HCT116 (cell line): ENCODE results near the gene CAPN10. TPM values are rescaled to one million over a fixed set of nuclear protein-coding genes. Genes with fewer than 3 reads are reported as not detected.

Source experiments
- ATAC-seq: fragments of 200-7000 bp; cut with Tn5 transposase; 2 replicates; pipeline ENCODE4 v1.9.1; 2020; ENCODE audit warnings: mild to moderate bottlenecking, moderate library complexity
- BruUV-seq: library from RNA; stranded (reverse); fragments of 400-500 nt; replicated peaks from 2 replicates; lab custom pipeline; 2021; lab: Mats Ljungman, UMichigan
- CTCF ChIA-PET: fragments of 300-600 bp; sonication (Branson Sonifier 250); formaldehyde crosslinking; loops from one replicate; lab custom pipeline; 2021; ENCODE audit warnings: antibody characterized with exemption; lab: Charles Lee
- POLR2A ChIA-PET: fragments of 300-600, 350-600 bp; sonication (Branson Sonifier 250); formaldehyde crosslinking; loops from one replicate; lab custom pipeline; 2021; ENCODE audit warnings: antibody characterized with exemption; lab: Charles Lee
- RAD21 ChIA-PET, 2 experiments: fragments of 300-600 bp; sonication (Branson Sonifier 250); formaldehyde crosslinking; loops; one replicate each; lab custom pipeline; 2023; ENCODE audit warnings: low total read pairs in 2 of 2; ENCODE audit not compliant: uncharacterized antibody in 2 of 2, unreplicated experiment in 2 of 2, low non-redundant PET in 1 of 2; lab: Charles Lee
- DNase-seq: peaks from one replicate; pipeline ENCODE4 v3.0.0-alpha.2; 2010; ENCODE audit warnings: low read depth, low spot score
- H2AFZ ChIP-seq: fragments of 200-600 bp; shearing (Covaris generic), sonication (generic); 2 replicates; pipeline ENCODE4 v1.6.1; 2017; ENCODE audit warnings: low read depth, mixed run types, mixed read lengths, antibody characterized with exemption, low read length; ENCODE audit not compliant: poor library complexity, severe bottlenecking
- H3K27ac ChIP-seq: 2 replicates; pipeline ENCODE4 v1.5.1; 2012; ENCODE audit warnings: low read depth, low read length
- H3K27me3 ChIP-seq: fragments of 200-600 bp; sonication (generic); 2 replicates; pipeline ENCODE4 v1.6.1; 2016; ENCODE audit warnings: mixed run types, low read length, mixed read lengths; ENCODE audit not compliant: insufficient read depth
- H3K36me3 ChIP-seq, 2 experiments: fragments of 200-500 bp in 1 of 2; fragments of 200-600 bp in 1 of 2; sonication (Bioruptor generic) in 1 of 2; sonication (generic) in 1 of 2; 2 replicates each; pipeline versions ENCODE4 v1.5.1 to v1.6.1; 2014 to 2016; ENCODE audit warnings: low read length in 2 of 2, inconsistent platforms in 1 of 2, mixed read lengths in 1 of 2, mixed run types in 1 of 2; ENCODE audit not compliant: insufficient read depth in 2 of 2, control insufficient read depth in 1 of 2
- H3K4me1 ChIP-seq, 2 experiments: fragments of 200-600 bp in 1 of 2; sonication (generic) in 1 of 2; 2 replicates each; pipeline versions ENCODE4 v1.5.1 to v1.6.1; 2012 to 2017; ENCODE audit warnings: low read length in 2 of 2, inconsistent platforms in 1 of 2, mild to moderate bottlenecking in 1 of 2, mixed read lengths in 1 of 2, mixed run types in 1 of 2, moderate library complexity in 1 of 2; ENCODE audit not compliant: insufficient read depth in 2 of 2, control insufficient read depth in 1 of 2
- H3K4me2 ChIP-seq: fragments of 200-600 bp; sonication (generic); 2 replicates; pipeline ENCODE4 v1.6.1; 2017; ENCODE audit warnings: mixed run types, low read length, mixed read lengths
- H3K4me3 ChIP-seq, 2 experiments: fragments of 200-600 bp in 1 of 2; sonication (generic) in 1 of 2; replicated peaks in 1 of 2; 2 replicates each; pipeline ENCODE4 v1.5.1; 2011 to 2016; ENCODE audit warnings: low read length in 2 of 2, control low read depth in 1 of 2, low read depth in 1 of 2, mild to moderate bottlenecking in 1 of 2, mixed read lengths in 1 of 2, mixed run types in 1 of 2
- H3K79me2 ChIP-seq: fragments of 200-600 bp; sonication (generic); 2 replicates; pipeline ENCODE4 v1.6.1; 2017; ENCODE audit warnings: mild to moderate bottlenecking, mixed run types, low read length, moderate library complexity, mixed read lengths; ENCODE audit not compliant: insufficient read depth
- H3K9ac ChIP-seq: fragments of 200-600 bp; sonication (generic); 2 replicates; pipeline ENCODE4 v1.6.1; 2016; ENCODE audit warnings: low read length, mixed read lengths
- H3K9me2 ChIP-seq: fragments of 200-600 bp; sonication (generic), shearing (Covaris generic); 2 replicates; pipeline ENCODE4 v1.6.1; 2017; ENCODE audit warnings: mixed run types, mild to moderate bottlenecking, moderate library complexity; ENCODE audit not compliant: insufficient read depth
- H3K9me3 ChIP-seq, 2 experiments: fragments of 200-500 bp in 1 of 2; fragments of 200-600 bp in 1 of 2; sonication (Bioruptor generic) in 1 of 2; sonication (generic) in 1 of 2; 2 replicates each; pipeline ENCODE4 v1.6.1; 2014 to 2017; ENCODE audit warnings: low read length in 2 of 2, mixed read lengths in 2 of 2, inconsistent platforms in 1 of 2, low read depth in 1 of 2, mild to moderate bottlenecking in 1 of 2, mixed run types in 1 of 2, moderate library complexity in 1 of 2; ENCODE audit not compliant: control insufficient read depth in 1 of 2, insufficient read depth in 1 of 2
- H4K20me1 ChIP-seq: fragments of 200-600 bp; sonication (generic), shearing (Covaris generic); 2 replicates; pipeline ENCODE4 v1.6.1; 2017; ENCODE audit warnings: mixed run types, mild to moderate bottlenecking, moderate library complexity; ENCODE audit not compliant: insufficient read depth
- CBX3 ChIP-seq: IDR thresholded peaks from 2 replicates; pipeline ENCODE4 v1.6.1; 2012; ENCODE audit warnings: low read depth
- CEBPB ChIP-seq: IDR thresholded peaks from 2 replicates; pipeline ENCODE4 v1.6.1; 2012; ENCODE audit warnings: low read depth
- ELF1 ChIP-seq: IDR thresholded peaks from 2 replicates; pipeline ENCODE4 v1.6.1; 2012; ENCODE audit warnings: low read depth, borderline replicate concordance
- EZH2phosphoT487 ChIP-seq: fragments of 200-600 bp; IDR thresholded peaks from 2 replicates; pipeline ENCODE4 v1.6.1; 2018; ENCODE audit warnings: antibody characterized with exemption, borderline replicate concordance
- FOSL1 ChIP-seq: IDR thresholded peaks from 2 replicates; pipeline ENCODE4 v1.6.1; 2012; ENCODE audit warnings: low read depth
- POLR2A ChIP-seq: IDR thresholded peaks from 2 replicates; pipeline ENCODE4 v1.7.0; 2011; ENCODE audit warnings: borderline replicate concordance; ENCODE audit not compliant: insufficient read depth, insufficient read length; ENCODE audit errors: extremely low read depth
- POLR2AphosphoS5 ChIP-seq: IDR thresholded peaks from 2 replicates; pipeline ENCODE4 v1.6.1; 2011; ENCODE audit warnings: mild to moderate bottlenecking, low read depth, low read length, moderate library complexity
- RAD21 ChIP-seq: IDR thresholded peaks from 2 replicates; pipeline ENCODE4 v1.6.1; 2012; ENCODE audit warnings: low read depth, mild to moderate bottlenecking
- SIN3A ChIP-seq: IDR thresholded peaks from 2 replicates; pipeline ENCODE4 v1.6.1; 2012; ENCODE audit warnings: low read depth
- SP1 ChIP-seq: IDR thresholded peaks from 2 replicates; pipeline ENCODE4 v1.6.1; 2012; ENCODE audit warnings: low read depth
- SRF ChIP-seq: IDR thresholded peaks from 2 replicates; pipeline ENCODE4 v1.6.1; 2012; ENCODE audit warnings: low read depth
- ZFX ChIP-seq: fragments of 450-650 bp; IDR thresholded peaks from 2 replicates; pipeline ENCODE4 v1.6.1; 2017
- intact Hi-C: fragments of 100-400 bp; cut with micrococcal nuclease; formaldehyde crosslinking; loops from 2 replicates; pipeline ENCODE4 v1.10.0; 2022
- total RNA-seq: library from RNA; stranded (reverse); gene quantifications from one replicate; pipeline ENCODE4 v1.2.1, GENCODE V29; 2021; ENCODE audit not compliant: unreplicated experiment
- TF ChIP-seq, protein P1 (sequence below): IDR thresholded peaks from 2 replicates; pipeline ENCODE4 v1.6.1; 2012
- TF ChIP-seq, protein P2 (sequence below): IDR thresholded peaks from 2 replicates; pipeline ENCODE4 v1.6.1; 2012; ENCODE audit warnings: low read depth
- TF ChIP-seq, protein P3 (sequence below): IDR thresholded peaks from 2 replicates; pipeline ENCODE4 v1.6.1; 2011; ENCODE audit warnings: mild to moderate bottlenecking, low read length, moderate library complexity; ENCODE audit not compliant: insufficient replicate concordance; ENCODE audit errors: extremely low read depth

The CAPN10 gene
- total RNA-seq, 1 experiment from 2014 or later = 40.7 TPM

DNA sequence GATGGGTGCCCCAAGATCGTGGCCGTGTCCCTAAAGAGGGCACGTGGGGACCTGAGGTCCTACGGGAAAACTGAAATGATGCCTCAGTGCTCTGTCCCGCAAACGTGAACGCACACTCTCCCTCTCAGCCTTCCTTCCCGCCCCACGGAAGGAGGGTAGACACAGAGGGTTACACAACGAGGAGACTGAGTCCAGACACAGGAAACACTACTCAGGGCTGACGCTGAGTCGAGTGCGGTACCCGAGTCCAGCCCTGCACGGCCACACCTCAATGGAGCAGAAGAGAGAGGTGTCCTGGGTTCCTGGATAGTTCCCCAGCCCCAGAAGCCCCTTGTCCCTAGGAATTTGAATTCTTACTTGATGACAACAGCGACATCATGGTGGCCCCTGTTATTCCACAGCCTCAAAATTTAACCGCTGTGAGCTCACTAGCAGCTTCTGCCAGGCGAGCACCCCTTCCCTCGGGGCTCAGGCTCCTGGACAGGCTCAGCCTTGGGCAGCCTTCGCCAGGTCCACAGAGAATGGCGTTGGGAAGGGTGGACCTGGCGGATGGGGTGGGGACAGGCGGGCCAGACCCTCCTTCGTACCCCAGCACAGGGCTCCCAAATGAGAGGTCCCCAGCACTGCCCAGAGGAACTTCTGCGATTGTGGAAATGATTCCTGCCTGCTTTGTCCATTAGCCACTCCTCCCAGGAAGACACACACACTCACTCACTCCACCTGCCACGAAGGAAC, 19.2 kb upstream of the CAPN10 start:
- ChIA-PET POLR2A (interaction anchor here (2.0 kb wide), 2 partner anchors 13 to 18 kb away, joined by 10 to 23 read pairs; partner anchors contain the start of gene CAPN10), CTCF (interaction anchor here (0.8 to 3.4 kb wide), 4 partner anchors 12 to 992 kb away, joined by 3 to 48 read pairs (median 22); partner anchors contain the start of gene CAPN10), RAD21 (interaction anchor here in 1 of 2 experiments (2.0 kb wide), 1 partner anchor 13 kb away, joined by 5 read pairs; no protein-coding TSS in a partner anchor)
- H3K4me2 ChIP-seq = peak overlapping the region; percentile 86
- peaks cover 0 to 6% of the 10 kb centered on the region in 2 experiments; a peak in 1 of 4 replicates for H3K36me3 ChIP-seq
- peak overlapping the region; percentile 93 for H3K27ac ChIP-seq
- no peak for TF ChIP-seq CBX3
- TF ChIP-seq CEBPB = no peak
- no peak for TF ChIP-seq FOSL1
- no peak for TF ChIP-seq SP1
- TF ChIP-seq ZFX = no peak
- TF ChIP-seq EZH2phosphoT487 = no peak
- TF ChIP-seq SRF = no peak
- TF ChIP-seq, protein P1, sequence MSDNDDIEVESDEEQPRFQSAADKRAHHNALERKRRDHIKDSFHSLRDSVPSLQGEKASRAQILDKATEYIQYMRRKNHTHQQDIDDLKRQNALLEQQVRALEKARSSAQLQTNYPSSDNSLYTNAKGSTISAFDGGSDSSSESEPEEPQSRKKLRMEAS = no peak
- TF ChIP-seq SIN3A = no peak
- no peak for TF ChIP-seq RAD21
- TF ChIP-seq POLR2AphosphoS5 = no peak
- TF ChIP-seq ELF1 = no peak
- TF ChIP-seq, protein P2, sequence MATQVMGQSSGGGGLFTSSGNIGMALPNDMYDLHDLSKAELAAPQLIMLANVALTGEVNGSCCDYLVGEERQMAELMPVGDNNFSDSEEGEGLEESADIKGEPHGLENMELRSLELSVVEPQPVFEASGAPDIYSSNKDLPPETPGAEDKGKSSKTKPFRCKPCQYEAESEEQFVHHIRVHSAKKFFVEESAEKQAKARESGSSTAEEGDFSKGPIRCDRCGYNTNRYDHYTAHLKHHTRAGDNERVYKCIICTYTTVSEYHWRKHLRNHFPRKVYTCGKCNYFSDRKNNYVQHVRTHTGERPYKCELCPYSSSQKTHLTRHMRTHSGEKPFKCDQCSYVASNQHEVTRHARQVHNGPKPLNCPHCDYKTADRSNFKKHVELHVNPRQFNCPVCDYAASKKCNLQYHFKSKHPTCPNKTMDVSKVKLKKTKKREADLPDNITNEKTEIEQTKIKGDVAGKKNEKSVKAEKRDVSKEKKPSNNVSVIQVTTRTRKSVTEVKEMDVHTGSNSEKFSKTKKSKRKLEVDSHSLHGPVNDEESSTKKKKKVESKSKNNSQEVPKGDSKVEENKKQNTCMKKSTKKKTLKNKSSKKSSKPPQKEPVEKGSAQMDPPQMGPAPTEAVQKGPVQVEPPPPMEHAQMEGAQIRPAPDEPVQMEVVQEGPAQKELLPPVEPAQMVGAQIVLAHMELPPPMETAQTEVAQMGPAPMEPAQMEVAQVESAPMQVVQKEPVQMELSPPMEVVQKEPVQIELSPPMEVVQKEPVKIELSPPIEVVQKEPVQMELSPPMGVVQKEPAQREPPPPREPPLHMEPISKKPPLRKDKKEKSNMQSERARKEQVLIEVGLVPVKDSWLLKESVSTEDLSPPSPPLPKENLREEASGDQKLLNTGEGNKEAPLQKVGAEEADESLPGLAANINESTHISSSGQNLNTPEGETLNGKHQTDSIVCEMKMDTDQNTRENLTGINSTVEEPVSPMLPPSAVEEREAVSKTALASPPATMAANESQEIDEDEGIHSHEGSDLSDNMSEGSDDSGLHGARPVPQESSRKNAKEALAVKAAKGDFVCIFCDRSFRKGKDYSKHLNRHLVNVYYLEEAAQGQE = no peak
- TF ChIP-seq, protein P3, sequence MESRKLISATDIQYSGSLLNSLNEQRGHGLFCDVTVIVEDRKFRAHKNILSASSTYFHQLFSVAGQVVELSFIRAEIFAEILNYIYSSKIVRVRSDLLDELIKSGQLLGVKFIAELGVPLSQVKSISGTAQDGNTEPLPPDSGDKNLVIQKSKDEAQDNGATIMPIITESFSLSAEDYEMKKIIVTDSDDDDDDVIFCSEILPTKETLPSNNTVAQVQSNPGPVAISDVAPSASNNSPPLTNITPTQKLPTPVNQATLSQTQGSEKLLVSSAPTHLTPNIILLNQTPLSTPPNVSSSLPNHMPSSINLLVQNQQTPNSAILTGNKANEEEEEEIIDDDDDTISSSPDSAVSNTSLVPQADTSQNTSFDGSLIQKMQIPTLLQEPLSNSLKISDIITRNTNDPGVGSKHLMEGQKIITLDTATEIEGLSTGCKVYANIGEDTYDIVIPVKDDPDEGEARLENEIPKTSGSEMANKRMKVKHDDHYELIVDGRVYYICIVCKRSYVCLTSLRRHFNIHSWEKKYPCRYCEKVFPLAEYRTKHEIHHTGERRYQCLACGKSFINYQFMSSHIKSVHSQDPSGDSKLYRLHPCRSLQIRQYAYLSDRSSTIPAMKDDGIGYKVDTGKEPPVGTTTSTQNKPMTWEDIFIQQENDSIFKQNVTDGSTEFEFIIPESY = no peak
- no peak for TF ChIP-seq POLR2A
- ATAC-seq (no peak), DNase-seq (no peak)
- H3K9me2 ChIP-seq = no peaks in the 10 kb centered on the region
- H3K9ac ChIP-seq = peak overlapping the region; percentile 67
- H3K4me3 ChIP-seq = peak overlapping the region; percentile 64 to 85
- H3K79me2 ChIP-seq = peaks cover 35% of the 10 kb centered on the region; the same call in 1 of the 2 replicates
- intact Hi-C loops = loop anchor here (5.0 to 10.0 kb wide), 2 partner anchors 55 to 333 kb away; no protein-coding TSS in a partner anchor
- H3K4me1 ChIP-seq = peaks cover 45 to 66% of the 10 kb centered on the region in 2 experiments
- H4K20me1 ChIP-seq = no peaks in the 10 kb centered on the region
- H3K9me3 ChIP-seq = no peaks in the 10 kb centered on the region
- TSS peak; percentile 24 for BruUV-seq
- H3K27me3 ChIP-seq = no peaks in the 10 kb centered on the region
- H2AFZ ChIP-seq = no peak overlapping the region
